ENCODE results near the gene ALDH3B2. TPM values are rescaled to one million over a fixed set of nuclear protein-coding genes. Genes with fewer than 3 reads are reported as not detected.
A peak's percentile ranks its signal among the peaks of the same experiment; 100 is the strongest.
"Not testable (repeated sequence)": the region's sequence is repeated elsewhere in the genome, so short reads cannot be mapped to it uniquely, and the experiment has no call there.

Gene ALDH3B2
- total RNA-seq, 4 donors from 2014 or later = not detected

DNA sequence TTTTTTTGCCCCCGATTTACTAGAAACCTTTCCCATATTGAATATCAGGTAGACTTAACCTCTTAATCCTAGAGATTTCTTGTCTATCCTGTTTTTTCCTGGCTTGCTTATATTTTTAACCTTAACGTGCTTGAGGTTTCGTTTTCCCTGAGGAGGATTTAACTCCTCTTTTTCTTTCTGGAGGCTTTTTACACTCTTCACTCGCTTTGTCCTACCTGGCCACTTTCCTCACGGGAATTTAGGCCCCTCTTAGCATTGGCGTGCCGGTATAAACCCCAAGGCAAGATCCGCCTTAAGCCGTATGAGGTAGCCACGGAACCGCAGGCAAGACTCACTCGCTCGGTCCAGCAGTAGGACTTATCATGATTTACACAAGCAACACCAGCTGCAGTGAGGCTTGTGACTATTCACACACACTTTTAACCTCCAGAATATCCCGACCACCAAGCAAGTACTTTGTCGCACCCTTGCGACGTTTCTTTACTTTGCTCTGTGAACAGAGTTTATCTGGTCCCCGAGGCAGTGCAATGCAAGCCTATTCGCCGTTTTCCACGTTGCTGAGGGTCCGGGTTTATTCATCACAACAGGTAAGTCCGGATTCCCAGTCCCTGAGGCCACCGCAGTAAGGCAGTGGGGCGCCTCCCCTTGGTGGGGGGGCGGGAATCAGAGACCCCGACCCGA lies 20.6 kb upstream of the ALDH3B2 start:
- Histone ChIP-seq H3K36me3 (no peaks in the 10 kb centered on the region), H3K9me3 (peaks cover 0 to 9% (median 0%) of the 10 kb centered on the region in 4 donors), H3K4me3 (no peak overlapping the region), H3K27ac (no peak overlapping the region), H3K4me1 (no peaks in the 10 kb centered on the region), H3K27me3 (peaks cover 0 to 7% of the 10 kb centered on the region in 2 donors)
- no peak for TF ChIP-seq EP300 (IDR thresholded peaks at IDR 0.05)
- TF ChIP-seq POLR2A (IDR thresholded peaks at IDR 0.05) = no peak
- TF ChIP-seq, protein P1, sequence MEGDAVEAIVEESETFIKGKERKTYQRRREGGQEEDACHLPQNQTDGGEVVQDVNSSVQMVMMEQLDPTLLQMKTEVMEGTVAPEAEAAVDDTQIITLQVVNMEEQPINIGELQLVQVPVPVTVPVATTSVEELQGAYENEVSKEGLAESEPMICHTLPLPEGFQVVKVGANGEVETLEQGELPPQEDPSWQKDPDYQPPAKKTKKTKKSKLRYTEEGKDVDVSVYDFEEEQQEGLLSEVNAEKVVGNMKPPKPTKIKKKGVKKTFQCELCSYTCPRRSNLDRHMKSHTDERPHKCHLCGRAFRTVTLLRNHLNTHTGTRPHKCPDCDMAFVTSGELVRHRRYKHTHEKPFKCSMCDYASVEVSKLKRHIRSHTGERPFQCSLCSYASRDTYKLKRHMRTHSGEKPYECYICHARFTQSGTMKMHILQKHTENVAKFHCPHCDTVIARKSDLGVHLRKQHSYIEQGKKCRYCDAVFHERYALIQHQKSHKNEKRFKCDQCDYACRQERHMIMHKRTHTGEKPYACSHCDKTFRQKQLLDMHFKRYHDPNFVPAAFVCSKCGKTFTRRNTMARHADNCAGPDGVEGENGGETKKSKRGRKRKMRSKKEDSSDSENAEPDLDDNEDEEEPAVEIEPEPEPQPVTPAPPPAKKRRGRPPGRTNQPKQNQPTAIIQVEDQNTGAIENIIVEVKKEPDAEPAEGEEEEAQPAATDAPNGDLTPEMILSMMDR (IDR thresholded peaks at IDR 0.05) = no peak
- DNase-seq (ENCODE audit: low spot score in 2 of 2) = no peak
- 87 to 89% methylated on average over 28 of the region's 28 CpGs for WGBS, 2 donors

DNA sequence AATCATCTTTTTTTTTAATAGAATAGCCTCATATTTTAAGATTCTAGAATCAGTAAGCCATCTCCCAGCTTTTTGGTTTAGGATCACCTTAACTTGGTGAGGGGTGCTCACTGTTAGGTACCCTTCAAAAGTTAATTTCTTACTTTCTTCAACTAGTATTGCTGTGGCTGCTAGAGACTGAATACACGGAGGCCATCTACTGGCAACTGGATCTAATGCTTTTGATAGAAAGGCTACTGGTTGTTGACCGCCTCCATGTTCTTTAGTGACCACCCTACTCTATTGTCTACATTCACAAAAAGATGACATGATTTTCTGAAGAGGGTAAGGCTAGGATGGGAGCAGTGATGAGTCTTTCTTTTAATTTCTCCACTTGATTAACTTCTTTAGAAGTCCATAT lies 16.7 kb upstream of the ALDH3B2 start:
- Histone ChIP-seq H3K4me3 (no peak overlapping the region), H3K36me3 (no peaks in the 10 kb centered on the region), H3K27ac (no peak overlapping the region), H3K27me3 (peaks cover 0 to 15% of the 10 kb centered on the region in 2 donors), H3K9me3 (no peaks in the 10 kb centered on the region), H3K4me1 (no peaks in the 10 kb centered on the region)
- DNase-seq (ENCODE audit: low spot score in 2 of 2) = no peak
- WGBS, 2 donors = 40 to 42% methylated on average over 2 of the region's 2 CpGs
- TF ChIP-seq, protein P1 (IDR thresholded peaks at IDR 0.05) = peak in 1 of 5 experiments; percentile 6
- TF ChIP-seq POLR2A (IDR thresholded peaks at IDR 0.05) (no peak), EP300 (IDR thresholded peaks at IDR 0.05) (no peak)

DNA sequence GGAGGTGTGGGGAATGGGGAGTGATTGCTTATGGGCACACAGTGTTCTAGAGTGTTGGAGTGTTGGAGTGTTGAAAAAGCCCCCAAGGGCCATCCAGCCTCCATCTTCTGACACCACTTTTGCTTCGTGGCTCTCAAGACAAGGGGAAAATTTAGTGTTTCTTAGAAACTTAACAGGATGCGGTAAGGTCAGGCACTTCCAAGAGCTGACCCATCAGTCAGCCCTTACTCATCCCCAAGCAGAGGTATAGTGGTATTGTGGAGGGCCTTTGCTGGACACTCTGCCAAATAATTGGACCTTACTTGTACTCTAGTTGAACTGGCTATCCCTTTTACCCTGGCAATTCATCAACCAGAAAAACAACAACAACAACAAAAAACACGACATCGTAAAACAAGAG lies 14.8 kb upstream of the ALDH3B2 start:
- WGBS, 2 donors = 71 to 79% methylated on average over 4 of the region's 4 CpGs
- H3K4me1 ChIP-seq = no peaks in the 10 kb centered on the region
- DNase-seq (ENCODE audit: low spot score in 2 of 2) = no peak
- no peaks in the 10 kb centered on the region for H3K9me3 ChIP-seq
- peaks cover 0 to 15% of the 10 kb centered on the region in 2 donors for H3K27me3 ChIP-seq
- H3K36me3 ChIP-seq = no peaks in the 10 kb centered on the region
- no peak overlapping the region for H3K27ac ChIP-seq
- H3K4me3 ChIP-seq = no peak overlapping the region
- TF ChIP-seq, protein P1 (IDR thresholded peaks at IDR 0.05) = no peak

DNA sequence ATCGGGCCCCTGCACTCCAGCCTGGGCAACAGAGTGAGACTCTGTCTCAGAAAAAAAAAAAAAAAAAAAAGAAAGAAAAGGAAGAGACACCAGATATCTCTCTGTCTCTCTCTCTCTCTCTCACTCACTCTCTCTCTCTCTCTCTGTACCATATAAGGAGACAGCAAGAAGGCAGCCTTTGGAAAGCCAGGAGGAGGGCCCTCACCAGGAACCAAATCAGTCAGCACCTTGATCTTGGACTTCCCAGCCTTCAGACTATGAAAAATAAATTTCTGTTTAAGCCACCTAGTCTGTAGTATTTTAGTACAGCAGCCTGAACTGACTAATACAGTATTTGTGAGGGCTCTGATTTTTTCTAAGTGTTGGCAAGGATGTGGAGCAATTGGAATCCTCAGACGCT lies 13.6 kb upstream of the ALDH3B2 start:
- TF ChIP-seq, protein P1 (IDR thresholded peaks at IDR 0.05) = no peak
- TF ChIP-seq POLR2A (IDR thresholded peaks at IDR 0.05) = no peak
- TF ChIP-seq EP300 (IDR thresholded peaks at IDR 0.05) = no peak
- Histone ChIP-seq H3K9me3 (no peaks in the 10 kb centered on the region), H3K27ac (no peak overlapping the region), H3K4me1 (no peaks in the 10 kb centered on the region), H3K36me3 (no peaks in the 10 kb centered on the region), H3K4me3 (no peak overlapping the region), H3K27me3 (peaks cover 0 to 15% of the 10 kb centered on the region in 2 donors)
- no peak for DNase-seq (ENCODE audit: low spot score in 2 of 2)
- WGBS, 2 donors = 78 to 86% methylated on average over 2 of the region's 2 CpGs

DNA sequence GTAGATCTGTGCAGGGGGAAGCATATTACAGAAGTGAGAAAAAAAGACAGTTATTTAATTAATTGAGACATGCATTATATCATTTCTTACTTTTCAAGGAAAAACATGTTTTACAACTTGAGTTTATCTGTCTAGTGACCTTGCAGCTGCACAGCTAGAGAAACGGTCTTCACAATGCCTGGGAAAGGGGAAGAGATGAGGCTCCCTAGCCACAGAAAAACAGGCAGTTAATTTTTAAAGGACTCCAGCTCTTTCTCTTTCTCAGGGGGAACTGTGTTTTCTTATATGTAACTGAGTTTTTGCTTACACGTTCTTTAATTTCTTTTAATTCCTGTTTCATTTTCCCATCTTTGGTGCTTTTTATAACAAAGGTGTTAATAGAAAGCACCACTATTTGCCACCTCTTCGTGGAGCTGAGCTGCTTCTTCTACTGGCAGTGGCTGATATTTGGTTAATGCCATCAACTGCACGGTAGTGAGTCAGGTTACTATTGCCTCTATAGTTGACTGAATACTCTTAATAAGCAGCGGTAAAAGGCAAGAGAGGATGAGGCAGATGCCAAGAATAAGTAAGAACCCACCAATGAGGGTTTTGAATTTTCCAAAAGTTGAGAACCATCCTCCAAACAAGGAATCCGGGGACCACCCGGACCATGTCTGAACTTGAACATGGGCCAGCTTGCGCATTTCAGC lies 11.4 kb upstream of the ALDH3B2 start:
- H3K9me3 ChIP-seq; H3K36me3 ChIP-seq; H3K4me3 ChIP-seq; DNase-seq (ENCODE audit: low spot score in 2 of 2); H3K27ac ChIP-seq; H3K4me1 ChIP-seq: not testable (repeated sequence)
- peaks cover 0 to 15% of the 10 kb centered on the region in 2 donors for H3K27me3 ChIP-seq
- 45 to 58% methylated on average over 8 of the region's 8 CpGs for WGBS, 2 donors

DNA sequence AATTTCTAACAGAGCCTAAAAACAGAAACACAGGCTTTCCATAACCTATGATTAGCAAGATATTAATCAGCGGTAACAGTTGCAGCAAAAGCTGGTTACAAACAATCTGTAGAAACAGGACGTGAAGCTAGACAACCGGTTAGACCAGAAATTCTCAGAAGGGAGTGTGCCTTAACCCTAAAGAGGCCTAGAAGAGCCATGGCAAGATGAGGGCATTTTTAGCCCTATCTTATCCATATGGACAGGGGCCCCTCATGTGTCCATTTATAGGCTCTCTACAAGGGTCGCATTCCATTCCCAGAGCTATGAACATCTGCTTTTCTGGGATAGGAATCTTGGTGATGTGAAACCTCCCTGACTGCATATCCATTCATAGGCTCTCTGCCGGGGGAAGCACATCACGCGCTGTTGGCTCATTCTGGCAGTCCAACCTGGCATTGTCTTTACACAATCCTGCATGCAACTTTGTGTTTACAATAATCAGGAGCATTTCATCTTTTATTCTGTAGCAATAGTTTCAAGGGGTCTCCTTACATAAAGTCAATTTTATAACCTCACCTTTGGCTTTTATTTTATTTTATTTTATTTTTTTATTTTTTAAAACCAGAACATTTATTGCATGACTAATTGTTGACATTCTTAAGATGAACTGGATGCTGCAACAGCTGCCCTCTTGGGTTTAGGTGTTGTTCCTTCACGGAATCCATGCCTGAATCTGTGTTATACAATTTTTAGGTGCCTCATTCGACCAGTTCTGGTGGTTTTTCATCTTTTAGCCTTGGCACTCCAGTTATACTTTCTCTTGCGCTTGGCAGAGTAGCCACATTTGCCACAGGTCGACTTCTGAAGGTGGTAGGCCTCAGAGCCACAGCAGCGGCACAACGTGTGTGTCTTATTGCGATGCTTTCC lies 8.0 kb upstream of the ALDH3B2 start:
- not testable (repeated sequence) for H3K27ac ChIP-seq; H3K9me3 ChIP-seq; H3K36me3 ChIP-seq; H3K4me3 ChIP-seq; H3K27me3 ChIP-seq; DNase-seq (ENCODE audit: low spot score in 2 of 2); H3K4me1 ChIP-seq
- WGBS, 2 donors = 72 to 73% methylated on average over 14 of the region's 14 CpGs

Data from tibial nerve (tissue), 4 donors.